Right lobe of liver (tissue), 6 donors: ENCODE results near the gene PCLO. TPM values are rescaled to one million over a fixed set of nuclear protein-coding genes. Genes with fewer than 3 reads are reported as not detected.

Source experiments
- ATAC-seq, 4 donors: fragments of 200-7000 bp; cut with Tn5 transposase; one replicate each; pipeline ENCODE4 v1.9.1; 2020; ENCODE audit warnings: mild to moderate bottlenecking in 4 of 4, moderate library complexity in 4 of 4
- DNase-seq, 3 donors: peaks; one replicate each; pipeline ENCODE4 v3.0.0-alpha.2; 2020
- H3K27ac ChIP-seq, 3 donors: fragments of 200-600 bp; one replicate each; pipeline ENCODE4 v1.8.0; 2022
- H3K27me3 ChIP-seq, 2 donors: fragments of 200-600 bp; one replicate each; pipeline ENCODE4 v1.8.0; 2022
- H3K36me3 ChIP-seq, 4 donors: fragments of 200-600 bp; sonication (generic) in 1 of 4; one replicate each; pipeline versions ENCODE4 v1.5.1 to v1.8.0; 2017 to 2022; ENCODE audit warnings: control low read depth in 1 of 4
- H3K4me1 ChIP-seq, 4 donors: fragments of 200-600 bp; sonication (generic) in 1 of 4; one replicate each; pipeline versions ENCODE4 v1.5.1 to v1.8.0; 2017 to 2022; ENCODE audit warnings: control low read depth in 1 of 4
- H3K4me3 ChIP-seq, 3 donors: fragments of 200-600 bp; one replicate each; pipeline ENCODE4 v1.8.0; 2022
- H3K9me3 ChIP-seq, 4 donors: fragments of 200-600 bp; sonication (generic) in 1 of 4; one replicate each; pipeline versions ENCODE4 v1.5.1 to v1.8.0; 2017 to 2022; ENCODE audit warnings: control low read depth in 1 of 4
- POLR2A ChIP-seq: fragments of 450-650 bp; IDR thresholded peaks from one replicate; pipeline ENCODE4 v1.6.1; 2017; ENCODE audit warnings: antibody characterized with exemption, mild to moderate bottlenecking
- WGBS: methylation state at CpG from one replicate; pipeline ENCODE4 v1.1.6; 2018; ENCODE audit warnings: low coverage, low lambda C conversion rate; ENCODE audit not compliant: insufficient coverage; ENCODE audit errors: missing lambda C conversion rate; 5-methylcytosine and 5-hydroxymethylcytosine counted together
- intact Hi-C, 2 donors: fragments of 100-400 bp; cut with DNase I; formaldehyde crosslinking; loops; one replicate each; pipeline versions ENCODE4 v1.11.2 to v1.14.1; 2022
- total RNA-seq, 6 experiments: library from RNA; depleted of rRNA in 2 of 6; stranded (reverse); fragments of >200 nt in 2 of 6; fragmentation: NEBNext Ultra II Directional in 3 of 6; extraction: Animal tissue kit (Norgen Biotek cat#: 25700) in 3 of 6; gene quantifications; one replicate each; pipeline versions ENCODE4 v1.1.0 to v1.2.4, GENCODE V29; 2016 to 2023
- TF ChIP-seq, protein P1 (sequence below), 4 donors: fragments of 200-600 bp in 3 of 4; fragments of 450-650 bp in 1 of 4; IDR thresholded peaks; one replicate each; pipeline versions ENCODE4 v1.5.1 to v1.8.0; 2016 to 2022; ENCODE audit warnings: antibody characterized with exemption in 4 of 4, mild to moderate bottlenecking in 2 of 4
- donor health status: DM: no; HTN: yes; CAD: no.
- donor health status: DM: no; HTN: no; CAD: no.
- donor health status: DM: no; HTN: no; CAD: no.
- donor health status: DM: no; HTN: yes; CAD: no.
- donor health status: DM: no; HTN: yes; CAD: no.

PCLO gene
- total RNA-seq, 6 experiments from 2014 or later, result 0.22 to 1.1 (median 0.33) TPM

GRCh38 chr7:83159731-83160130 lies 3.0 kb downstream of the PCLO start:
- intact Hi-C loops, result no loop called here
- TF ChIP-seq POLR2A, result no peak
- TF ChIP-seq, protein P1, sequence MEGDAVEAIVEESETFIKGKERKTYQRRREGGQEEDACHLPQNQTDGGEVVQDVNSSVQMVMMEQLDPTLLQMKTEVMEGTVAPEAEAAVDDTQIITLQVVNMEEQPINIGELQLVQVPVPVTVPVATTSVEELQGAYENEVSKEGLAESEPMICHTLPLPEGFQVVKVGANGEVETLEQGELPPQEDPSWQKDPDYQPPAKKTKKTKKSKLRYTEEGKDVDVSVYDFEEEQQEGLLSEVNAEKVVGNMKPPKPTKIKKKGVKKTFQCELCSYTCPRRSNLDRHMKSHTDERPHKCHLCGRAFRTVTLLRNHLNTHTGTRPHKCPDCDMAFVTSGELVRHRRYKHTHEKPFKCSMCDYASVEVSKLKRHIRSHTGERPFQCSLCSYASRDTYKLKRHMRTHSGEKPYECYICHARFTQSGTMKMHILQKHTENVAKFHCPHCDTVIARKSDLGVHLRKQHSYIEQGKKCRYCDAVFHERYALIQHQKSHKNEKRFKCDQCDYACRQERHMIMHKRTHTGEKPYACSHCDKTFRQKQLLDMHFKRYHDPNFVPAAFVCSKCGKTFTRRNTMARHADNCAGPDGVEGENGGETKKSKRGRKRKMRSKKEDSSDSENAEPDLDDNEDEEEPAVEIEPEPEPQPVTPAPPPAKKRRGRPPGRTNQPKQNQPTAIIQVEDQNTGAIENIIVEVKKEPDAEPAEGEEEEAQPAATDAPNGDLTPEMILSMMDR (IDR thresholded peaks at IDR 0.05), result no peak
- Histone ChIP-seq H3K4me1 (peaks cover 0 to 3% (median 0%) of the 10 kb centered on the region in 4 donors), H3K36me3 (no peaks in the 10 kb centered on the region), H3K27me3 (peaks cover 3 to 7% of the 10 kb centered on the region in 2 donors), H3K9me3 (no peaks in the 10 kb centered on the region), H3K4me3 (no peak overlapping the region), H3K27ac (no peak overlapping the region)
- ATAC-seq (no peak), DNase-seq (no peak)
- WGBS, result 64% methylated on average over 2 of the region's 2 CpGs

DNA sequence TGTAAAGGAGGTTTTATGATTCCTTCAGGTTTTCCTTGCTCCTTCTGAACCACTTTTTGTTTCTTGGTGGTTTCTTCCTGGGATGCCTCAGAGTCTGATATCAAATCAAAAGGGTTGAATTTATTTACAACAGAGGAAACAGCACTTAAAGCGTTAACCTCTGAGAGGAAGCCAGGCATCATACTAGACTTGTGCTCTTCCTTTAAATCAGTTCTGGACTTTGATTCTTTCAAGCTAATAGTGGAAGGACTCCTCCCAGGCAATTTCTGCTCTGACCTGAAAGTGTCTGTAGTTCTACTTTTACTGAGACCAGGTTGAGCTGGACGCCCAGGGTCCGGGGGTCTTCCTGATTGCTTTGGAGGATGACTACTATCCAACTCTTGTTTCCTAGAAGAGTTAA lies 6.7 kb downstream of the PCLO start:
- ATAC-seq (no peak), DNase-seq (no peak)
- intact Hi-C loops, result no loop called here
- H3K27me3 ChIP-seq, result no peaks in the 10 kb centered on the region
- H3K9me3 ChIP-seq, result no peaks in the 10 kb centered on the region
- no peak overlapping the region for H3K27ac ChIP-seq
- no peak for TF ChIP-seq POLR2A
- TF ChIP-seq, protein P1 (IDR thresholded peaks at IDR 0.05), result no peak
- no peaks in the 10 kb centered on the region for H3K36me3 ChIP-seq
- 27% methylated on average over 3 of the region's 3 CpGs for WGBS
- peaks cover 0 to 3% (median 0%) of the 10 kb centered on the region in 4 donors for H3K4me1 ChIP-seq
- no peak overlapping the region for H3K4me3 ChIP-seq

GRCh38 chr7:83155407-83155806 lies 7.3 kb downstream of the PCLO start:
- 83% methylated on average over 1 of the region's 1 CpG for WGBS
- Histone ChIP-seq H3K36me3 (no peaks in the 10 kb centered on the region), H3K4me1 (no peaks in the 10 kb centered on the region), H3K9me3 (no peaks in the 10 kb centered on the region), H3K27me3 (no peaks in the 10 kb centered on the region), H3K27ac (no peak overlapping the region), H3K4me3 (no peak overlapping the region)
- intact Hi-C loops, result no loop called here
- DNase-seq (no peak), ATAC-seq (no peak)
- TF ChIP-seq, protein P1 (IDR thresholded peaks at IDR 0.05), result no peak
- no peak for TF ChIP-seq POLR2A

DNA sequence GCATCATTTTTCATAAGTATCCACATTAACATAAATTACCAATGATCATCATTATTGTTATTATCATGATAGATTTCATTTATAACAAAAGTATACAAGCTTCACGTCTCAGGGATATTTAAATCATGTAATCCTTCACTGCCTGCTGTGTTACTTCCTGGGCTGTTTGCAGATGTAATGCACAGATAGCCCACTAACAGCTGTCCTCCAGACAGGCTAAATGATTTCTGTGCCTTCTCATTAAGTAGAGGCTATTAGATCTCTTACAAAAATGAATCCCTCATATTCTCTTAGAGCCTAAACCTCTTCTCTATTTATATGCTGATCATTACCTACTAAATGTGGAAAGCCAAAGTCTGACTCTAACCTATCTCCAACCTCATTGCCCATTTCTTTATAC lies 9.3 kb downstream of the PCLO start:
- 35% methylated on average over 1 of the region's 1 CpG for WGBS
- ATAC-seq, result no peak
- no peak for DNase-seq

More for the DNA sequence above, 9.3 kb downstream of the PCLO start:
- intact Hi-C loops, result no loop called here
- no peak overlapping the region for H3K27ac ChIP-seq
- H3K36me3 ChIP-seq, result no peaks in the 10 kb centered on the region
- no peak overlapping the region for H3K4me3 ChIP-seq
- H3K9me3 ChIP-seq, result no peaks in the 10 kb centered on the region
- no peaks in the 10 kb centered on the region for H3K27me3 ChIP-seq
- TF ChIP-seq POLR2A, result no peak
- TF ChIP-seq, protein P1 (IDR thresholded peaks at IDR 0.05), result no peak
- no peaks in the 10 kb centered on the region for H3K4me1 ChIP-seq
